ENCODE measurements around the gene GNG12.

Gene GNG12

GRCh38 chr1:67724928-67725560 is 108.2 kb downstream of the GNG12 start:
- peak; percentile 73 for DNase-seq

DNA sequence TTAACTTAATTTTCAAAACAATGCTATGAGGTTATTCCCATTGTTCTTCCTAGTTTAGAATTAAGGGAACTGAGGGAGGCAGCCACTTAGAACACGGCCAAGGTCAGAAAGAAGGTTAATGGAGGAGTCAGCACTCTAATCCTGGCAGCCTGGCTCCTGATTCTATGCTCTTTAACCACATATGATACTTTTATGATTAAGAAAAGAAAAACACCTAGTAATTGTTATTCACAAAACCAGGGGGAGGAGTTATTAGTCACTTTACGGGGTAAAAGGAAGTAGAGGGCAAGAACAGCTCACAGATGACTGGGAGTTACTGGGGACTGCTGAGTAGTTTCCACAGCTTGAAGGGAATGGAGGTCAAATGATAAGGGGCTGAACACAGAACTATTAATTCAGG is 109.6 kb downstream of the GNG12 start:
- DNase-seq = peak; percentile 76

- DNase-seq = no peak
Measured at GRCh38 chr1:67723126-67723525, 110.1 kb downstream of the GNG12 start.

- DNase-seq = no peak
Measured at GRCh38 chr1:67722292-67722944, 110.8 kb downstream of the GNG12 start.

GRCh38 chr1:67721650-67722291 is 111.5 kb downstream of the GNG12 start:
- no peak for DNase-seq

DNA sequence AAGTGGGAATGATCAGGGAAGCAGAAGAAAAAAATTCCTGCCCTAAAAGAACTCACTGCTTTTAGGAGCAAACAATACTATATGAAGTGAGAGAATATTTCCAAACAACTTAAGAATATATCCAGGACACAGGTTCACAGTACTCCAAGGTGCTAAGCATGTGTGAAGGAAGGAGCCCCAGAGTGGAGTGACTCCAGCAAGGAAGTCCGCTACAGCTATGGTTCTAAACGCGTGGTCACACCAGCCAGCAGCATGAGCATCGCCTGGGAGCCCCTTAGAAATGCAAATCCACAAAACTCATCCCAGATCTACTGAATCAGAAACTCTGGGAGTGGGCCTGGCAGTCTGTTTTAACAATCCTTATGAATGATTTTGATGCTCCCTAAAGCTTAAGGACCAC is 112.2 kb downstream of the GNG12 start:
- no peak for DNase-seq

GRCh38 chr1:67719329-67720196 is 113.7 kb downstream of the GNG12 start:
- no peak for DNase-seq

DNA sequence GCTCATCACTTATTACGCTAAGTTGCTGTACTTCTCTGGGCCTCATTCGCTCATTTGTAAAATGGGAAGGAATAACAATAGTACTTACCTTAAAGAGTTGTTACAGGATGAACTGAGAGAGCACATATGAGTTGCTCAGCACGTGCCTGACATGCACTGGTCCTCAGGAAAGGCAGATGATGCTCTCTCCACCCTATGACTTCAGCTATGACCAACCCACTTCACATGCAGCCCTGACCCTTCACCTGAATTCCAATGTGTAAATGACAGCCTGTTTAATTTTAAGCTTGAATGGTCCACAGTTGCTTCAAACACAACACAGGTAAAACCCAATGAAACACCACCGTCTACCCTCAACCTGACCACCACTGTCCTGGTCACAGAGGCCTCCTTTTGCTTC is 115.4 kb downstream of the GNG12 start:
- no peak for DNase-seq

GRCh38 chr1:67716800-67717199 is 116.5 kb downstream of the GNG12 start:
- no peak for DNase-seq

- no peak for DNase-seq
Measured at GRCh38 chr1:67715819-67716218, 117.4 kb downstream of the GNG12 start.

GRCh38 chr1:67713057-67713846 is 120.0 kb downstream of the GNG12 start:
- DNase-seq = peak; percentile 75

GRCh38 chr1:67711855-67712212 is 121.4 kb downstream of the GNG12 start:
- DNase-seq = no peak

DNA sequence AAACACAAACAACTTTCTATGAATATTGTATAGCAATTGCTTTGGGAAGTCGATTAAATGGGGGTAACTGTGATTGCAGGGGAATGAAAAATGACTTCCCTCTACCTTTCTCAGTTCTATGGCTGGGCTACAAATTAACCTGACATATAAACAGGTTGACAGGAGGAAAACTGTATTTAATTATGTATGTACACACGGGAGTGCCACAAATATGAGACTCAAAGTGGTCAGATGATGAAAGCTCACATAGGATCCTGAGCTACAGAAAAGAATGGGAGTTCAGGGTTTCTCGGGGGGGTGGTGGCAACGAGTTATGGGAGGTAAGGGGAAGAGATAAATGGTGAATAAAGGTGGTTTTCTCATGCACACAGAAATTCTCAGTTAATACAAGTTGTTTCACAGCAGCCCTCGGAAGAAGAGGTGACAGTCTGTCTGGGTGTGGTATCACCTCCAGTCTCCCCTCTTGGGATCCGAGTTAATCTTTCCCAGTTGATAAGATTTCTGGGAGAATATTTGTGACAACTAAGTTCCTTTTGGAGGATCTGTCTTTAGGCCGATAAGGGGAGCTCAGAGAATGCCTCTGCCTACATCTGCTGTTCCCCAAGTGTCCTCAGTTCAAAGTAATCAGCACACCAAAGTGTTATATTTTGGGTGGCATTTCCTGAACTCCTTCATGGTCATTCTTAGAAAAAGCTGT is 122.0 kb downstream of the GNG12 start:
- no peak for DNase-seq

DNA sequence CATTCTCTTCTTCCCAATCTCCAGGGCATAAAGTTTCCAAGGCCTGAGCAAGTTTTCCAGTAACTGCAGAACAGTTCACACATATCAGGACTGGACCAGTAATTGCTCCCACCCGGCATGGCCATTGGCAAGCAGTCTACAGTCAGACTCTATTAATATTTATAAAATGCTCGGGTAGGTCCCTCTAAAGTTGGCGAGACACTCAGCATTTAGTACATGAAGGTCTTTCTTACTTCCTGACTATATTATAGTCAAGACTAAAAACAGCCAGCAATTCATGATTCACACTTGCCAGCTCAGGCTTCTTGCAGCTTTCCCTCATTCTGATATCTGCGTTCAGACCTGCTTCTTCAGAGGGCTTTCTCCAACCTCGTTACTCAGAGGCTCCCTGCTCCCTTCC is 122.8 kb downstream of the GNG12 start:
- DNase-seq = no peak

DNA sequence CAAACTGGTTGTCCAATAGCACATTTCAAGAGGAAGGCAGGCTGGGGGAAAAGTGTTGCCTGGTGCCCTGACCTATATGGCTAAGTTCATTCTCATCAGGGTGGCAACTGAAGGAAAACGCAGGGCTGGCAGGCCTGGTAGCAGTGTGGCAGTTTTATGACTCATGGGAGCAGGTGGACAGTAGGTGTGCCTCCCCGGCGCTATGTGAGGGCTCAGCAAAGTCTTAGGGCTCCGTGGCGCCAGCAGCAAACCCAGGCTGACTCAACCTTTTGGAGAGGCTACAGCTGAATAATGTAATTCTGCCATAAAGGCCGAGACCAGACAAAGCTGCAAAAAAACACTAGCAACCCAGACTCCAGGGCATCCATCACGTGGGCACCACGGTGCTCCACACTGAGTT is 124.7 kb downstream of the GNG12 start:
- no peak for DNase-seq

GRCh38 chr1:67705735-67706453 is 127.4 kb downstream of the GNG12 start:
- DNase-seq = no peak

GRCh38 chr1:67704351-67704750 is 128.9 kb downstream of the GNG12 start:
- DNase-seq = no peak

DNA sequence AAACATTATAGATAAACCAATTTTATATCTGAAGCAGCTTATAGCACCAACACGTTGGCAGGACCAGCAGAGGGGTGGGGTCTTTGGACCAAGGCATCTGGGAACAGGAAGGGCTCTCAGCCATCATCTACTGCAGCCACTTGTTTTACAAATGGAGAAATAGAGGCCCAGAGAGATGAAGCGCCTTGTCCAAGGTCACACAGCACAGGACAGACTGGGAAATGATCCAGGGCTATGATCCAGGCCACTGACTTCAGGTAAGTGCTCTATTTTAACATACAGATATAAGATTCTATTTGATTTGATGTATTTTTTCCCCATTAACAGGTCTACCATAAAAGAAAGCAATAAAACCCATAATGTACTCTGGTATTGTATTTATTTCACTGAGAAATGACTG is 131.4 kb downstream of the GNG12 start:
- DNase-seq = no peak

- DNase-seq = peak; percentile 23
Measured at GRCh38 chr1:67700692-67701410, 132.4 kb downstream of the GNG12 start.

DNA sequence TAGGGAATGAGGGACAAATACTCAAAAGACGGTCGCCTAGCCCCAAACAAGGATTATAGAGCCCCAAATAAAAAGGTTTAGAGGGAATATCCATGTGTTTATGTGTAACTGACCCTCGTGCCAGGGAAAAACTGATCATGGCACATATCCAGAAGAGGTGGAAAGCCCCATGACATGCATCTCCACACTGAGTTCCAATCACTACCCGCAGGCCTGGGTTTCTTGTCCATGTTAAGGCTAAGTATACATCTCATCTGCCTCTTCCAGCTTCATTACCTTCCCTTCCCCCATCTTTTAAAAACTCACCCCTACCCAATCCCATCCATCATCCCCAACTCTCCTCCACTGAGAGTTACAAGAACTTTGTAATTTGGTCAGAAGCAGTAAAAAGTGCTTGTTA is 133.0 kb downstream of the GNG12 start:
- no peak for DNase-seq

GRCh38 chr1:67696708-67697107 is 136.6 kb downstream of the GNG12 start:
- DNase-seq = no peak
